Subcutaneous preadipocyte (primary cell): Measurements from ENCODE around the gene CCNL1. TPM values are rescaled to one million over a fixed set of nuclear protein-coding genes. Genes with fewer than 3 reads are reported as not detected.

Experiments used
- small RNA-seq: library from RNA; depleted of rRNA; stranded (forward); fragments of <200 nt; gene quantifications from one replicate; pipeline ENCODE3, GENCODE V24; 2012
- total RNA-seq: library from RNA; depleted of rRNA; stranded (reverse); fragments of >200 nt; gene quantifications from 2 replicates; pipeline ENCODE4 v1.2.3, GENCODE V29; 2012

CCNL1 gene
- total RNA-seq = 98.1 and 111 TPM in 2 replicates

GRCh38 chr3:157159762-157160657 is at the start of gene CCNL1:
Gene CCNL1 (minus strand): TSS chr3:157160147. CDS start chr3:157160094, 53 bp downstream.

Small RNA genes within 50 kb of the gene (small RNA-seq; reads per million reads assigned to genes)
- gene RF00019 (not detected), gene RNA5SP146 (not detected)
